Lung (tissue), 12 donors: ENCODE measurements around the gene RMI2. TPM values are rescaled to one million over a fixed set of nuclear protein-coding genes. Genes with fewer than 3 reads are reported as not detected.

ENCODE experiments used
- ATAC-seq: fragments of 200-7000 bp; cut with Tn5 transposase; one replicate; pipeline ENCODE4 v1.9.1; 2020; ENCODE audit warnings: moderate number of reproducible peaks; ENCODE audit not compliant: insufficient read depth, low FRiP score
- DNase-seq, 3 donors: peaks; one replicate each; pipeline ENCODE4 v3.0.0-alpha.2; 2013 to 2017
- H3K27ac ChIP-seq, 2 donors: one replicate each; pipeline ENCODE4 v1.5.1; 2013; ENCODE audit warnings: mild to moderate bottlenecking in 2 of 2, moderate library complexity in 2 of 2, control low read depth in 1 of 2, inconsistent platforms in 1 of 2, low read depth in 1 of 2, low read length in 1 of 2
- H3K27me3 ChIP-seq, 3 donors: one replicate each; pipeline ENCODE4 v1.5.1; 2013; ENCODE audit warnings: low read length in 2 of 3; ENCODE audit not compliant: control insufficient read depth in 3 of 3, insufficient read depth in 3 of 3
- H3K36me3 ChIP-seq, 4 donors: one replicate each; pipeline ENCODE4 v1.5.1; 2013; ENCODE audit warnings: low read length in 4 of 4, mild to moderate bottlenecking in 1 of 4, moderate library complexity in 1 of 4; ENCODE audit not compliant: control insufficient read depth in 4 of 4, insufficient read depth in 4 of 4
- H3K4me1 ChIP-seq, 5 donors: one replicate each; pipeline ENCODE4 v1.5.1; 2013; ENCODE audit warnings: low read length in 5 of 5, mild to moderate bottlenecking in 2 of 5, moderate library complexity in 1 of 5; ENCODE audit not compliant: control insufficient read depth in 5 of 5, insufficient read depth in 5 of 5
- H3K4me3 ChIP-seq: one replicate; pipeline ENCODE4 v1.5.1; 2013; ENCODE audit warnings: mild to moderate bottlenecking, control low read depth, moderate library complexity
- H3K9ac ChIP-seq, 2 donors: one replicate each; pipeline ENCODE4 v1.5.1; 2013; ENCODE audit warnings: low read length in 2 of 2, control low read depth in 1 of 2; ENCODE audit not compliant: insufficient read depth in 1 of 2
- H3K9me3 ChIP-seq, 4 donors: one replicate each; pipeline ENCODE4 v1.5.1; 2013; ENCODE audit warnings: low read length in 3 of 4, mild to moderate bottlenecking in 1 of 4, moderate library complexity in 1 of 4; ENCODE audit not compliant: control insufficient read depth in 4 of 4, insufficient read depth in 3 of 4
- CTCF ChIP-seq: IDR thresholded peaks from 2 replicates; pipeline ENCODE4 v1.5.1; 2012; ENCODE audit warnings: mild to moderate bottlenecking; ENCODE audit errors: control extremely low read depth, extremely low read depth
- WGBS, 2 donors: extraction: QIAGEN DNeasy Blood & Tissue Kit; methylation state at CpG; one replicate each; pipeline ENCODE4 v1.1.7; 2013; 5-methylcytosine and 5-hydroxymethylcytosine counted together
- polyA plus RNA-seq, 2 donors: library from polyadenylated mRNA; stranded (reverse); fragments of 200-250 nt; gene quantifications; one replicate each; pipeline ENCODE4 v1.2.1, GENCODE V29; 2013
- total RNA-seq, 2 donors: library from RNA; depleted of rRNA in 1 of 2; stranded (reverse); fragments of >200 nt in 1 of 2; gene quantifications; one replicate each; pipeline ENCODE4 v1.2.1, GENCODE V29; 2014 to 2021
- donor health status: control.
- donor health status: control.
- donor health status: Bipolar disorder and iron deficiency.
- donor health status: healthy.
- donor health status: DM: yes; HTN: yes; CAD: no.

The RMI2 gene
- total and polyA plus RNA-seq, 4 donors, result 2.5 to 7.2 (median 4.5) TPM

GRCh38 chr16:11360641-11361373 is 15.5 kb downstream of the RMI2 start:
- no peaks in the 10 kb centered on the region for H3K36me3 ChIP-seq
- H3K27ac ChIP-seq, result no peak overlapping the region
- TF ChIP-seq CTCF, result no peak
- H3K27me3 ChIP-seq, result no peaks in the 10 kb centered on the region
- ATAC-seq (no peak), DNase-seq (peak; percentile 46 to 70 (median 61))
- peak overlapping the region in 1 of 2 donors; percentile 52 for H3K9ac ChIP-seq
- H3K4me3 ChIP-seq, result no peak overlapping the region
- 79 to 81% methylated on average over 13 of the region's 13 CpGs for WGBS, 2 donors
- H3K4me1 ChIP-seq, result peaks cover 4 to 61% (median 32%) of the 10 kb centered on the region in 5 donors
- no peaks in the 10 kb centered on the region for H3K9me3 ChIP-seq

GRCh38 chr16:11361701-11362451 is 16.6 kb downstream of the RMI2 start:
- Histone ChIP-seq H3K9ac (no peak overlapping the region), H3K4me3 (no peak overlapping the region), H3K27me3 (no peaks in the 10 kb centered on the region), H3K36me3 (no peaks in the 10 kb centered on the region), H3K27ac (no peak overlapping the region), H3K4me1 (peaks cover 4 to 51% (median 28%) of the 10 kb centered on the region in 5 donors), H3K9me3 (no peaks in the 10 kb centered on the region)
- DNase-seq (no peak), ATAC-seq (no peak)
- 22 to 40% methylated on average over 16 of the region's 16 CpGs for WGBS, 2 donors
- TF ChIP-seq CTCF, result no peak

- DNase-seq, result no peak
- no peaks in the 10 kb centered on the region for H3K9me3 ChIP-seq
- peaks cover 2 to 39% (median 19%) of the 10 kb centered on the region in 5 donors for H3K4me1 ChIP-seq
- 73 to 83% methylated on average over 7 of the region's 7 CpGs for WGBS, 2 donors
- no peaks in the 10 kb centered on the region for H3K27me3 ChIP-seq
- no peak overlapping the region for H3K4me3 ChIP-seq
- no peaks in the 10 kb centered on the region for H3K36me3 ChIP-seq
- no peak overlapping the region for H3K9ac ChIP-seq
- no peak overlapping the region for H3K27ac ChIP-seq
- TF ChIP-seq CTCF, result no peak
- ATAC-seq, result no peak
These were observed 18.6 kb downstream of the RMI2 start for GRCh38 chr16:11363927-11364258.
